Measurements from ENCODE around the gene C1orf115.
A peak's percentile ranks its signal among the peaks of the same experiment; 100 is the strongest.
"Not testable (repeated sequence)": the region's sequence is repeated elsewhere in the genome, so short reads cannot be mapped to it uniquely, and the experiment has no call there.

C1orf115 gene

GRCh38 chr1:220726634-220727033 is 36.5 kb downstream of the C1orf115 start:
- no peak for DNase-seq (ENCODE audit: low read depth)
- peak; percentile 26 for TF ChIP-seq CTCF (conservative IDR thresholded peaks at IDR 0.05; ENCODE audit: low read depth, low read length)
- no peak overlapping the region for H3K4me3 ChIP-seq (ENCODE audit: low read length)

DNA sequence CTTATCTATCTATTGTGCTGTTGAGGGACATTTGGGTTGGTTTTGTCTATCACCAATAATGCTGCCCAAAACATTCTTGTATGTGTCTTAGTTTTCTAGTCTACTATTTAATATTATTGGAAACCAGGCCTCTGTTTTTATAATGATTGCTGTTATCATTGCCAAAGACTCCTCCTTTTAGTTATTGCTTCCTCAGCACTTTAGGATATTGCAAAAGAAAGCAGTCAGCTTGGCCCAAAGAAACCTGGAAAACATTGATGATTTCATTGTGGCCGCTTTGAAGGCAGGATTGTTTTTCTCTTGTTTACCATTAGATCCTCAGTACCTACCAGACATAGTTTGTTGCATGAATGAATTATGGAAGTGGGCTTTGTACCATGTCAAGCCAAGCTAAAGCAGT is 37.4 kb downstream of the C1orf115 start:
- H3K4me3 ChIP-seq (ENCODE audit: low read length) = no peak overlapping the region
- no peak for DNase-seq (ENCODE audit: low read depth)
- no peak for TF ChIP-seq CTCF (conservative IDR thresholded peaks at IDR 0.05; ENCODE audit: low read depth, low read length)

- H3K4me3 ChIP-seq (ENCODE audit: low read length) = no peak overlapping the region
- no peak for TF ChIP-seq CTCF (conservative IDR thresholded peaks at IDR 0.05; ENCODE audit: low read depth, low read length)
- DNase-seq (ENCODE audit: low read depth) = no peak
These were observed 40.3 kb downstream of the C1orf115 start for GRCh38 chr1:220730486-220730885.

DNA sequence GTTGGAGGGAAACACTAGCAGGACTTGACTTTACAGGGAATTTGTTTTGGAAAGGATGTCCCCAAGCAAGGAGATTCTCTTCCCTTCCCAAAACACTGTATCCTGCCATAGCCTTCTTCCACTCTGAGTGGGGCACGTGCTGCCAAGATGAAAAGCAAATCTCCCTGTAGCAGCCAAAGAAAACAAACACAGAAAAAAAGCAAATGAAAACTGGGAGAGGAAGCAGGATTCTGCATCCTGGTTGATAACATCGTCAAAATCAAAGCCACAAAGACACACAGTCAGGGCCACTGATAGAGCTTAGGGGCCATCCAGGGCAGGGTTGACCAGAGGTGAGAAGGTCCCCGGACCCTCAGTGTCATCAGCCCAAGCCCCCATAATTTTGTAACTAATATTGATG is 42.0 kb downstream of the C1orf115 start:
- TF ChIP-seq CTCF (conservative IDR thresholded peaks at IDR 0.05; ENCODE audit: low read depth, low read length) = no peak
- no peak for DNase-seq (ENCODE audit: low read depth)
- no peak overlapping the region for H3K4me3 ChIP-seq (ENCODE audit: low read length)

DNA sequence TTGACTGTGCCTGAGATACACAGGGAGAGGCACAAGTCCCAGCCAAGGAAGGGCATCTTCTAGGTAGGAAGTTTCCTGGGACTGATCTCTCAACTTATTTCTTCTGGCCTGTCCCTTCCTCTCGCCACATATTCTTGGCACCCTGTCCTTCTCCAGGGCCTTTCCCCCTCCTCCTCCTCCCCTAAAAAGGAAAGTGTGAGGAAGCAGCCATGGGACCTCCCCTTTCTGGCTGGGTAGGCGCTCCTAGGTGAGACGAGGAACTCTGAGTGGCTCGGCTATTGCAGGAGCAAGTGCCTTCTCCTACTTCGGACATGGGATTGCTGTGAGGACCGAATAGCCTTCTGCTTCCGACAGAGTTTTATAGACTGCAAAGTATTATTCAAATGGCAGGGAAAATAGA is 42.5 kb downstream of the C1orf115 start:
- no peak overlapping the region for H3K4me3 ChIP-seq (ENCODE audit: low read length)
- no peak for DNase-seq (ENCODE audit: low read depth)
- no peak for TF ChIP-seq CTCF (conservative IDR thresholded peaks at IDR 0.05; ENCODE audit: low read depth, low read length)

DNA sequence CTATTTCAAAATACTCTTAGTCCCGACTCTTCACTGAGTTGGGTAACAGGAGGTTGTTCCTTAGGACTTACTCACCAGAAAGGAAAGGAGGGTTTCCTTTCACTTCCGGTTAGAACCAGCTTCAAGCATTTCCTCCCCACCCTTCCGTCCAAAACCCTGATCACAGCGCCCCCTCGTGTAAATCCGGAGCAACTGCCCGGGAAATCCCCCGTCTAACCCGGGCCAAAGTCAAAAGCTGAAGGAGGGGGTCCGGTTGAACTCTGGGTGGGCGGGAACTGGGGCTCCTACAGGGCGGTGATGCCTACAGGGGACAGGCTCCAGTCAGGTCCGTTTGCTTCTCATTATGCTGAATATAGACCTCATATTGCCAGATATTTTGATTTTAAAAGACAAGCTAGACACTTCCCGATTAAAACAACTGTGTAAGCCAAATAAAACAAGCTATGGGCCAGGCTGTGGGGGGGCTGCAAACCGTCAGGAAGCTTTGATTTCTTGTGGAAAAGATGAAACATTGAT is 43.0 kb downstream of the C1orf115 start:
- DNase-seq (ENCODE audit: low read depth) = no peak
- TF ChIP-seq CTCF (conservative IDR thresholded peaks at IDR 0.05; ENCODE audit: low read depth, low read length) = peak; percentile 86
- peak overlapping the region; percentile 13 for H3K4me3 ChIP-seq (ENCODE audit: low read length)

GRCh38 chr1:220734571-220735326 is 44.6 kb downstream of the C1orf115 start:
- TF ChIP-seq CTCF (conservative IDR thresholded peaks at IDR 0.05; ENCODE audit: low read depth, low read length) = no peak
- no peak overlapping the region for H3K4me3 ChIP-seq (ENCODE audit: low read length)
- peak; percentile 48 for DNase-seq (ENCODE audit: low read depth)

- DNase-seq (ENCODE audit: low read depth); H3K4me3 ChIP-seq (ENCODE audit: low read length): not testable (repeated sequence)
These were observed 46.1 kb downstream of the C1orf115 start for GRCh38 chr1:220736283-220736682.
